Measurements from ENCODE around the gene COA8. TPM values are rescaled to one million over a fixed set of nuclear protein-coding genes. Genes with fewer than 3 reads are reported as not detected.
A peak's percentile ranks its signal among the peaks of the same experiment; 100 is the strongest.

COA8 gene
- total and polyA plus RNA-seq, 9 of the 15 experiments (the other 6 are each of a cell fraction or from before 2014, with no cell fraction given): 5.0 to 35.3 (median 25.7) TPM

GRCh38 chr14:103546652-103547454 is 15.9 kb upstream of the COA8 start (continued):
- TF ChIP-seq IRF1 (CRISPR knock-in tag; IDR thresholded peaks at IDR 0.05; ENCODE audit: borderline replicate concordance): no peak
- TF ChIP-seq ZNF551 (CRISPR knock-in tag; IDR thresholded peaks at IDR 0.05): no peak
- no peak for TF ChIP-seq ZNF395 (CRISPR knock-in tag; IDR thresholded peaks at IDR 0.05)
- no peak for TF ChIP-seq NR2F6 (CRISPR knock-in tag; IDR thresholded peaks at IDR 0.05)
- TF ChIP-seq MTA3 (IDR thresholded peaks at IDR 0.05; ENCODE audit: borderline replicate concordance): peak; percentile 31; the same call in 1 of the 2 replicates
- TF ChIP-seq IRF9 (tag; IDR thresholded peaks at IDR 0.05): no peak
- no peak for TF ChIP-seq BCOR (IDR thresholded peaks at IDR 0.05)
- TF ChIP-seq ZZZ3 (IDR thresholded peaks at IDR 0.05): no peak
- no peak for TF ChIP-seq ZNF717 (CRISPR knock-in tag; IDR thresholded peaks at IDR 0.05)
- TF ChIP-seq MYC (IDR thresholded peaks at IDR 0.05; ENCODE audit: low read depth, low read length): peak; percentile 24; the same call in 1 of the 2 replicates
- TF ChIP-seq MYC (CRISPR knock-in tag; IDR thresholded peaks at IDR 0.05; ENCODE audit: borderline replicate concordance, low read depth): no peak
- TF ChIP-seq RAD51 (IDR thresholded peaks at IDR 0.05; ENCODE audit: borderline replicate concordance, low read depth): no peak
- no peak for TF ChIP-seq XRCC4 (IDR thresholded peaks at IDR 0.05; ENCODE audit: extremely low read depth, insufficient read depth, insufficient read length)
- peak; percentile 75 to 91 for TF ChIP-seq RAD21 (CRISPR knock-in tag; conservative IDR thresholded peaks at IDR 0.05 in 1 of 2, IDR thresholded peaks at IDR 0.05 in 1 of 2)
